HCT116 (cell line): Measurements from ENCODE around the gene GRK5. TPM values are rescaled to one million over a fixed set of nuclear protein-coding genes. Genes with fewer than 3 reads are reported as not detected.
A peak's percentile ranks its signal among the peaks of the same experiment; 100 is the strongest.

Experiments used
- ATAC-seq: fragments of 200-7000 bp; cut with Tn5 transposase; 2 replicates; pipeline ENCODE4 v1.9.1; 2020; ENCODE audit warnings: mild to moderate bottlenecking, moderate library complexity
- BruUV-seq: library from RNA; stranded (reverse); fragments of 400-500 nt; replicated peaks from 2 replicates; lab custom pipeline; 2021; lab: Mats Ljungman, UMichigan
- CTCF ChIA-PET: fragments of 300-600 bp; sonication (Branson Sonifier 250); formaldehyde crosslinking; loops from one replicate; lab custom pipeline; 2021; ENCODE audit warnings: antibody characterized with exemption; lab: Charles Lee
- POLR2A ChIA-PET: fragments of 300-600, 350-600 bp; sonication (Branson Sonifier 250); formaldehyde crosslinking; loops from one replicate; lab custom pipeline; 2021; ENCODE audit warnings: antibody characterized with exemption; lab: Charles Lee
- RAD21 ChIA-PET, 2 experiments: fragments of 300-600 bp; sonication (Branson Sonifier 250); formaldehyde crosslinking; loops; one replicate each; lab custom pipeline; 2023; ENCODE audit warnings: low total read pairs in 2 of 2; ENCODE audit not compliant: uncharacterized antibody in 2 of 2, unreplicated experiment in 2 of 2, low non-redundant PET in 1 of 2; lab: Charles Lee
- DNase-seq: peaks from one replicate; pipeline ENCODE4 v3.0.0-alpha.2; 2010; ENCODE audit warnings: low read depth, low spot score
- H2AFZ ChIP-seq: fragments of 200-600 bp; shearing (Covaris generic), sonication (generic); 2 replicates; pipeline ENCODE4 v1.6.1; 2017; ENCODE audit warnings: low read depth, mixed run types, mixed read lengths, antibody characterized with exemption, low read length; ENCODE audit not compliant: poor library complexity, severe bottlenecking
- H3K27ac ChIP-seq: 2 replicates; pipeline ENCODE4 v1.5.1; 2012; ENCODE audit warnings: low read depth, low read length
- H3K27me3 ChIP-seq: fragments of 200-600 bp; sonication (generic); 2 replicates; pipeline ENCODE4 v1.6.1; 2016; ENCODE audit warnings: mixed run types, low read length, mixed read lengths; ENCODE audit not compliant: insufficient read depth
- H3K36me3 ChIP-seq, 2 experiments: fragments of 200-500 bp in 1 of 2; fragments of 200-600 bp in 1 of 2; sonication (Bioruptor generic) in 1 of 2; sonication (generic) in 1 of 2; 2 replicates each; pipeline versions ENCODE4 v1.5.1 to v1.6.1; 2014 to 2016; ENCODE audit warnings: low read length in 2 of 2, inconsistent platforms in 1 of 2, mixed read lengths in 1 of 2, mixed run types in 1 of 2; ENCODE audit not compliant: insufficient read depth in 2 of 2, control insufficient read depth in 1 of 2
- H3K4me1 ChIP-seq, 2 experiments: fragments of 200-600 bp in 1 of 2; sonication (generic) in 1 of 2; 2 replicates each; pipeline versions ENCODE4 v1.5.1 to v1.6.1; 2012 to 2017; ENCODE audit warnings: low read length in 2 of 2, inconsistent platforms in 1 of 2, mild to moderate bottlenecking in 1 of 2, mixed read lengths in 1 of 2, mixed run types in 1 of 2, moderate library complexity in 1 of 2; ENCODE audit not compliant: insufficient read depth in 2 of 2, control insufficient read depth in 1 of 2
- H3K4me2 ChIP-seq: fragments of 200-600 bp; sonication (generic); 2 replicates; pipeline ENCODE4 v1.6.1; 2017; ENCODE audit warnings: mixed run types, low read length, mixed read lengths
- H3K4me3 ChIP-seq, 2 experiments: fragments of 200-600 bp in 1 of 2; sonication (generic) in 1 of 2; replicated peaks in 1 of 2; 2 replicates each; pipeline ENCODE4 v1.5.1; 2011 to 2016; ENCODE audit warnings: low read length in 2 of 2, control low read depth in 1 of 2, low read depth in 1 of 2, mild to moderate bottlenecking in 1 of 2, mixed read lengths in 1 of 2, mixed run types in 1 of 2
- H3K79me2 ChIP-seq: fragments of 200-600 bp; sonication (generic); 2 replicates; pipeline ENCODE4 v1.6.1; 2017; ENCODE audit warnings: mild to moderate bottlenecking, mixed run types, low read length, moderate library complexity, mixed read lengths; ENCODE audit not compliant: insufficient read depth
- H3K9ac ChIP-seq: fragments of 200-600 bp; sonication (generic); 2 replicates; pipeline ENCODE4 v1.6.1; 2016; ENCODE audit warnings: low read length, mixed read lengths
- H3K9me2 ChIP-seq: fragments of 200-600 bp; sonication (generic), shearing (Covaris generic); 2 replicates; pipeline ENCODE4 v1.6.1; 2017; ENCODE audit warnings: mixed run types, mild to moderate bottlenecking, moderate library complexity; ENCODE audit not compliant: insufficient read depth
- H3K9me3 ChIP-seq, 2 experiments: fragments of 200-500 bp in 1 of 2; fragments of 200-600 bp in 1 of 2; sonication (Bioruptor generic) in 1 of 2; sonication (generic) in 1 of 2; 2 replicates each; pipeline ENCODE4 v1.6.1; 2014 to 2017; ENCODE audit warnings: low read length in 2 of 2, mixed read lengths in 2 of 2, inconsistent platforms in 1 of 2, low read depth in 1 of 2, mild to moderate bottlenecking in 1 of 2, mixed run types in 1 of 2, moderate library complexity in 1 of 2; ENCODE audit not compliant: control insufficient read depth in 1 of 2, insufficient read depth in 1 of 2
- H4K20me1 ChIP-seq: fragments of 200-600 bp; sonication (generic), shearing (Covaris generic); 2 replicates; pipeline ENCODE4 v1.6.1; 2017; ENCODE audit warnings: mixed run types, mild to moderate bottlenecking, moderate library complexity; ENCODE audit not compliant: insufficient read depth
- CEBPB ChIP-seq: IDR thresholded peaks from 2 replicates; pipeline ENCODE4 v1.6.1; 2012; ENCODE audit warnings: low read depth
- EZH2 ChIP-seq: fragments of 200-600 bp; sonication (generic); IDR thresholded peaks from 2 replicates; pipeline ENCODE4 v1.6.1; 2017; ENCODE audit warnings: antibody characterized with exemption, mixed run types
- JUND ChIP-seq: IDR thresholded peaks from 2 replicates; pipeline ENCODE4 v1.6.1; 2012
- POLR2A ChIP-seq: IDR thresholded peaks from 2 replicates; pipeline ENCODE4 v1.7.0; 2011; ENCODE audit warnings: borderline replicate concordance; ENCODE audit not compliant: insufficient read depth, insufficient read length; ENCODE audit errors: extremely low read depth
- RAD21 ChIP-seq: IDR thresholded peaks from 2 replicates; pipeline ENCODE4 v1.6.1; 2012; ENCODE audit warnings: low read depth, mild to moderate bottlenecking
- SP1 ChIP-seq: IDR thresholded peaks from 2 replicates; pipeline ENCODE4 v1.6.1; 2012; ENCODE audit warnings: low read depth
- SRF ChIP-seq: IDR thresholded peaks from 2 replicates; pipeline ENCODE4 v1.6.1; 2012; ENCODE audit warnings: low read depth
- TCF7L2 ChIP-seq: IDR thresholded peaks from 2 replicates; pipeline ENCODE4 v1.7.0; 2011; ENCODE audit warnings: borderline replicate concordance, inconsistent platforms; ENCODE audit not compliant: insufficient read depth, insufficient read length; ENCODE audit errors: extremely low read depth
- YY1 ChIP-seq: IDR thresholded peaks from 2 replicates; pipeline ENCODE4 v1.6.1; 2011; ENCODE audit warnings: low read length, low read depth, moderate library complexity, mild to moderate bottlenecking; ENCODE audit not compliant: insufficient replicate concordance; ENCODE audit errors: extremely low read depth
- ZNF274 ChIP-seq: fragments of 200-500 bp; sonication (Bioruptor generic); IDR thresholded peaks from 2 replicates; pipeline ENCODE4 v1.6.1; 2014; ENCODE audit warnings: mild to moderate bottlenecking, low read depth, low read length, inconsistent platforms
- intact Hi-C: fragments of 100-400 bp; cut with micrococcal nuclease; formaldehyde crosslinking; loops from 2 replicates; pipeline ENCODE4 v1.10.0; 2022
- total RNA-seq: library from RNA; stranded (reverse); gene quantifications from one replicate; pipeline ENCODE4 v1.2.1, GENCODE V29; 2021; ENCODE audit not compliant: unreplicated experiment
- TF ChIP-seq, protein P1 (sequence below): IDR thresholded peaks from 2 replicates; pipeline ENCODE4 v1.6.1; 2012

GRK5 gene
- total RNA-seq, 1 experiment from 2014 or later, result 7.3 TPM

- ChIA-PET POLR2A (interaction anchor here (0.7 kb wide), 1 partner anchor 8 kb away, joined by 3 read pairs; no protein-coding TSS in a partner anchor), RAD21 (interaction anchor here in 1 of 2 experiments (0.8 kb wide), 1 partner anchor 100 kb away, joined by 3 read pairs; the partner anchor contains the start of gene GRK5), CTCF (interaction anchor here (0.9 kb wide), 1 partner anchor 109 kb away, joined by 3 read pairs; no protein-coding TSS in a partner anchor)
- Histone ChIP-seq H3K27ac (peak overlapping the region; percentile 77), H3K9me3 (no peaks in the 10 kb centered on the region), H3K4me3 (0 out of 4 replicates have a peak overlapping the region, but pooled peaks of 1 of the 2 experiments have one; percentile 15), H3K4me1 (peaks cover 29 to 66% of the 10 kb centered on the region in 2 experiments), H3K4me2 (peak overlapping the region; percentile 59), H2AFZ (no peak overlapping the region), H3K27me3 (no peaks in the 10 kb centered on the region), H3K9ac (peak overlapping the region; percentile 55), H3K9me2 (no peaks in the 10 kb centered on the region), H3K79me2 (no peaks in the 10 kb centered on the region), H4K20me1 (no peaks in the 10 kb centered on the region), H3K36me3 (no peaks in the 10 kb centered on the region)
- ATAC-seq (no peak), DNase-seq (no peak)
- intact Hi-C loops, result no loop called here
- BruUV-seq, result no TSS peak
- TF ChIP-seq ZNF274 (no peak), YY1 (no peak), CEBPB (no peak), JUND (no peak), TCF7L2 (peak; percentile 1)
Measured at GRCh38 chr10:119306986-119307392, 99.6 kb downstream of the GRK5 start.

DNA sequence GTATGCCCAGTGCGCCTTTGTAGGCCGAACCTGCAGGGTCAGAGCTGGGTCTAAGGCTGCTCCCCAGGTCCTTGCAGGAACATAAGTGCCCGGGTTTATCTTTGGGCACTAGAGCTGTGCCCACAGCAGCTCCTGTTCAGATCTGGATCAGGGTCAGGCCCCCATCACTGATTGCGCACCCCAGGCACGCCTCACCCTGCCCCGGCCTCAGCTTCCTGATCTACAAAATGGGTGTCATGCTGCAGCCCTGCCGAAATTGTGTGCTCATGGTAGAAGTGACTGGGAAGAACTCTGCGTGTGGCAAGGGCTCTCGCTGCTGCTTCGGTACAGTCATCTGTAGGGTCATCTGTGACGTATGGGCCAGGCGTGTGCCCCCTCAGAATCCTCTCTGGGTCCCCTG is 100.7 kb downstream of the GRK5 start:
- H3K4me3 ChIP-seq, result no peak overlapping the region
- no peaks in the 10 kb centered on the region for H3K36me3 ChIP-seq
- DNase-seq, result no peak
- ChIA-PET RAD21 (no interaction called here), POLR2A (no interaction called here), CTCF (no interaction called here)
- no peaks in the 10 kb centered on the region for H3K9me2 ChIP-seq
- no peak overlapping the region for H3K27ac ChIP-seq
- TF ChIP-seq SRF (no peak), POLR2A (no peak), SP1 (no peak), EZH2 (no peak), RAD21 (no peak)
- TF ChIP-seq, protein P1, sequence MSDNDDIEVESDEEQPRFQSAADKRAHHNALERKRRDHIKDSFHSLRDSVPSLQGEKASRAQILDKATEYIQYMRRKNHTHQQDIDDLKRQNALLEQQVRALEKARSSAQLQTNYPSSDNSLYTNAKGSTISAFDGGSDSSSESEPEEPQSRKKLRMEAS, result no peak
- no peak overlapping the region for H3K4me2 ChIP-seq
- H3K9ac ChIP-seq, result no peak overlapping the region
- BruUV-seq, result no TSS peak
- H3K79me2 ChIP-seq, result no peaks in the 10 kb centered on the region
- ATAC-seq, result no peak
- peaks cover 29 to 55% of the 10 kb centered on the region in 2 experiments for H3K4me1 ChIP-seq
- H2AFZ ChIP-seq, result no peak overlapping the region
- no peaks in the 10 kb centered on the region for H3K9me3 ChIP-seq
- no peaks in the 10 kb centered on the region for H4K20me1 ChIP-seq
- no peaks in the 10 kb centered on the region for H3K27me3 ChIP-seq
- intact Hi-C loops, result no loop called here
